Measurements from ENCODE around the gene EHBP1.
A peak's percentile ranks its signal among the peaks of the same experiment; 100 is the strongest.

The EHBP1 gene

GRCh38 chr2:62705007-62705829 lies at the start of gene EHBP1:
TSS of gene EHBP1 (plus strand) at chr2:62705713. CDS start at chr2:62707192, 1,479 bp downstream.
- FAIRE-seq, result peak; percentile 98

- no peak for FAIRE-seq
These were observed 47.7 kb upstream of the EHBP1 start for GRCh38 chr2:62657783-62658182.

GRCh38 chr2:62658891-62659290 lies 46.6 kb upstream of the EHBP1 start:
- no peak for FAIRE-seq

- FAIRE-seq, result no peak
These were observed 45.4 kb upstream of the EHBP1 start for GRCh38 chr2:62660087-62660486.

- FAIRE-seq, result no peak
These were observed 44.8 kb upstream of the EHBP1 start for GRCh38 chr2:62660582-62661262.

- no peak for FAIRE-seq
These were observed 44.3 kb upstream of the EHBP1 start for GRCh38 chr2:62661263-62661635.

GRCh38 chr2:62662131-62662530 lies 43.4 kb upstream of the EHBP1 start:
- no peak for FAIRE-seq

GRCh38 chr2:62662554-62662953 lies 43.0 kb upstream of the EHBP1 start:
- no peak for FAIRE-seq

GRCh38 chr2:62663411-62663810 lies 42.1 kb upstream of the EHBP1 start:
- FAIRE-seq, result no peak

- FAIRE-seq, result no peak
These were observed 41.4 kb upstream of the EHBP1 start for GRCh38 chr2:62663920-62664795.

GRCh38 chr2:62665446-62665845 lies 40.1 kb upstream of the EHBP1 start:
- FAIRE-seq, result no peak

- no peak for FAIRE-seq
These were observed 36.3 kb upstream of the EHBP1 start for GRCh38 chr2:62669180-62669579.

GRCh38 chr2:62672601-62673000 lies 32.9 kb upstream of the EHBP1 start:
- no peak for FAIRE-seq

GRCh38 chr2:62675062-62675461 lies 30.5 kb upstream of the EHBP1 start:
- no peak for FAIRE-seq

- FAIRE-seq, result no peak
These were observed 20.3 kb upstream of the EHBP1 start for GRCh38 chr2:62685256-62685655.

GRCh38 chr2:62686012-62686685 lies 19.4 kb upstream of the EHBP1 start:
- no peak for FAIRE-seq

GRCh38 chr2:62687636-62688035 lies 17.9 kb upstream of the EHBP1 start:
- no peak for FAIRE-seq

GRCh38 chr2:62688771-62689170 lies 16.7 kb upstream of the EHBP1 start:
- FAIRE-seq, result no peak

GRCh38 chr2:62691186-62691585 lies 14.3 kb upstream of the EHBP1 start:
- FAIRE-seq, result no peak

GRCh38 chr2:62692225-62692624 lies 13.3 kb upstream of the EHBP1 start:
- no peak for FAIRE-seq

- FAIRE-seq, result no peak
These were observed 6.9 kb upstream of the EHBP1 start for GRCh38 chr2:62698653-62699052.

- FAIRE-seq, result no peak
These were observed 883 bp upstream of the EHBP1 start for GRCh38 chr2:62704654-62705006.
